Stimulated activated naive B cell treated with anti-CD40 and anti-IgM and Interleukin-4, amounts not matched to agents 10 μg/mL and 1 μg/mL and 100 μg/mL, for 72 hours (primary cell): ENCODE measurements around the gene AFDN.

Source experiments
- ATAC-seq, 2 donors: fragments of 150-1000 bp; cut with Tn5 transposase; replicated peaks; 2 replicates each; pipeline ENCODE4 v1.10.0; 2021; ENCODE audit warnings: moderate library complexity in 1 of 2
- DNase-seq: peaks from one replicate; pipeline ENCODE4 v3.0.0; 2021
- H3K27ac Mint-ChIP-seq: one replicate; pipeline ENCODE4 v1.8.0; 2022; ENCODE audit warnings: mild to moderate bottlenecking, mixed read lengths
- H3K27me3 Mint-ChIP-seq, 2 donors: one replicate each; pipeline ENCODE4 v1.8.0; 2022; ENCODE audit warnings: mixed read lengths in 2 of 2
- H3K36me3 Mint-ChIP-seq, 2 donors: one replicate each; pipeline ENCODE4 v1.8.0; 2022; ENCODE audit warnings: mixed read lengths in 2 of 2, mild to moderate bottlenecking in 1 of 2
- H3K4me1 Mint-ChIP-seq, 2 donors: one replicate each; pipeline ENCODE4 v1.8.0; 2022; ENCODE audit warnings: mixed read lengths in 2 of 2, mild to moderate bottlenecking in 1 of 2
- H3K4me3 Mint-ChIP-seq, 2 donors: one replicate each; pipeline ENCODE4 v1.8.0; 2022; ENCODE audit warnings: mild to moderate bottlenecking in 2 of 2, mixed read lengths in 2 of 2, moderate library complexity in 1 of 2
- H3K9me3 Mint-ChIP-seq, 2 donors: one replicate each; pipeline ENCODE4 v1.8.0; 2022; ENCODE audit warnings: mixed read lengths in 2 of 2, mild to moderate bottlenecking in 1 of 2

Gene AFDN

GRCh38 chr6:167910652-167911051 lies 83.9 kb downstream of the AFDN start:
- ATAC-seq (no peak), DNase-seq (no peak)
- Mint-ChIP-seq H3K9me3 (no peaks in the 10 kb centered on the region), H3K36me3 (no peaks in the 10 kb centered on the region), H3K4me3 (no peak overlapping the region), H3K27me3 (no peaks in the 10 kb centered on the region), H3K27ac (no peak overlapping the region), H3K4me1 (no peaks in the 10 kb centered on the region)

GRCh38 chr6:167912494-167912893 lies 85.8 kb downstream of the AFDN start:
- Mint-ChIP-seq H3K4me3 (no peak overlapping the region), H3K4me1 (no peaks in the 10 kb centered on the region), H3K36me3 (peaks cover 0 to 5% of the 10 kb centered on the region in 2 donors), H3K27ac (no peak overlapping the region), H3K9me3 (no peaks in the 10 kb centered on the region), H3K27me3 (no peaks in the 10 kb centered on the region)
- DNase-seq (no peak), ATAC-seq (no peak)

- no peak for DNase-seq
- H3K9me3 Mint-ChIP-seq, result no peaks in the 10 kb centered on the region
- H3K4me1 Mint-ChIP-seq, result no peaks in the 10 kb centered on the region
- H3K4me3 Mint-ChIP-seq, result no peak overlapping the region
- no peaks in the 10 kb centered on the region for H3K27me3 Mint-ChIP-seq
- H3K27ac Mint-ChIP-seq, result no peak overlapping the region
- peaks cover 0 to 12% of the 10 kb centered on the region in 2 donors for H3K36me3 Mint-ChIP-seq
- ATAC-seq, result no peak
Observed at GRCh38 chr6:167913699-167914098, 87.0 kb downstream of the AFDN start.

- DNase-seq (no peak), ATAC-seq (no peak)
- no peaks in the 10 kb centered on the region for H3K27me3 Mint-ChIP-seq
- no peaks in the 10 kb centered on the region for H3K4me1 Mint-ChIP-seq
- H3K36me3 Mint-ChIP-seq, result peaks cover 2 to 20% of the 10 kb centered on the region in 2 donors
- H3K27ac Mint-ChIP-seq, result no peak overlapping the region
- H3K4me3 Mint-ChIP-seq, result no peak overlapping the region
- H3K9me3 Mint-ChIP-seq, result no peaks in the 10 kb centered on the region
Observed at GRCh38 chr6:167915139-167915538, 88.4 kb downstream of the AFDN start.

GRCh38 chr6:167917551-167918154 lies 90.9 kb downstream of the AFDN start:
- Mint-ChIP-seq H3K27ac (no peak overlapping the region), H3K27me3 (no peaks in the 10 kb centered on the region), H3K36me3 (peaks cover 2 to 23% of the 10 kb centered on the region in 2 donors), H3K4me1 (no peaks in the 10 kb centered on the region), H3K9me3 (no peaks in the 10 kb centered on the region), H3K4me3 (no peak overlapping the region)
- DNase-seq (no peak), ATAC-seq (no peak)

- ATAC-seq (no peak), DNase-seq (no peak)
- Mint-ChIP-seq H3K9me3 (no peaks in the 10 kb centered on the region), H3K4me1 (no peaks in the 10 kb centered on the region), H3K27me3 (no peaks in the 10 kb centered on the region), H3K4me3 (no peak overlapping the region), H3K27ac (no peak overlapping the region), H3K36me3 (peaks cover 2 to 23% of the 10 kb centered on the region in 2 donors)
Observed at GRCh38 chr6:167918548-167919278, 92.0 kb downstream of the AFDN start.

- Mint-ChIP-seq H3K9me3 (no peaks in the 10 kb centered on the region), H3K36me3 (peaks cover 2 to 23% of the 10 kb centered on the region in 2 donors), H3K27me3 (no peaks in the 10 kb centered on the region), H3K4me3 (no peak overlapping the region), H3K27ac (no peak overlapping the region), H3K4me1 (no peaks in the 10 kb centered on the region)
- no peak for ATAC-seq
- DNase-seq, result no peak
Observed at GRCh38 chr6:167919349-167919748, 92.6 kb downstream of the AFDN start.

- Mint-ChIP-seq H3K4me3 (no peak overlapping the region), H3K27ac (no peak overlapping the region), H3K36me3 (peaks cover 2 to 26% of the 10 kb centered on the region in 2 donors), H3K4me1 (no peaks in the 10 kb centered on the region), H3K27me3 (no peaks in the 10 kb centered on the region), H3K9me3 (no peaks in the 10 kb centered on the region)
- DNase-seq (no peak), ATAC-seq (no peak)
Observed at GRCh38 chr6:167920165-167920564, 93.5 kb downstream of the AFDN start.

GRCh38 chr6:167921831-167922230 lies 95.1 kb downstream of the AFDN start:
- Mint-ChIP-seq H3K36me3 (peaks cover 2 to 26% of the 10 kb centered on the region in 2 donors), H3K27ac (no peak overlapping the region), H3K9me3 (no peaks in the 10 kb centered on the region), H3K4me1 (no peaks in the 10 kb centered on the region), H3K27me3 (no peaks in the 10 kb centered on the region), H3K4me3 (no peak overlapping the region)
- ATAC-seq (no peak), DNase-seq (no peak)

- Mint-ChIP-seq H3K27ac (no peak overlapping the region), H3K4me1 (no peaks in the 10 kb centered on the region), H3K9me3 (no peaks in the 10 kb centered on the region), H3K4me3 (no peak overlapping the region), H3K36me3 (peaks cover 0 to 8% of the 10 kb centered on the region in 2 donors), H3K27me3 (no peaks in the 10 kb centered on the region)
- no peak for ATAC-seq
- DNase-seq, result no peak
Observed at GRCh38 chr6:167925026-167925425, 98.3 kb downstream of the AFDN start.

- Mint-ChIP-seq H3K4me1 (no peaks in the 10 kb centered on the region), H3K27ac (no peak overlapping the region), H3K9me3 (no peaks in the 10 kb centered on the region), H3K27me3 (no peaks in the 10 kb centered on the region), H3K4me3 (no peak overlapping the region), H3K36me3 (peaks cover 0 to 4% of the 10 kb centered on the region in 2 donors)
- DNase-seq, result no peak
- ATAC-seq, result no peak
Observed at GRCh38 chr6:167927246-167927645, 100.5 kb downstream of the AFDN start.

- DNase-seq (no peak), ATAC-seq (no peak)
- Mint-ChIP-seq H3K27me3 (no peaks in the 10 kb centered on the region), H3K4me1 (no peaks in the 10 kb centered on the region), H3K9me3 (no peaks in the 10 kb centered on the region), H3K36me3 (peaks cover 0 to 4% of the 10 kb centered on the region in 2 donors), H3K27ac (no peak overlapping the region), H3K4me3 (no peak overlapping the region)
Observed at GRCh38 chr6:167928111-167928510, 101.4 kb downstream of the AFDN start.

GRCh38 chr6:167930295-167930694 lies 103.6 kb downstream of the AFDN start:
- DNase-seq (no peak), ATAC-seq (no peak)
- no peak overlapping the region for H3K27ac Mint-ChIP-seq
- no peaks in the 10 kb centered on the region for H3K9me3 Mint-ChIP-seq
- H3K27me3 Mint-ChIP-seq, result no peaks in the 10 kb centered on the region
- no peak overlapping the region for H3K4me3 Mint-ChIP-seq
- H3K4me1 Mint-ChIP-seq, result no peaks in the 10 kb centered on the region
- H3K36me3 Mint-ChIP-seq, result no peaks in the 10 kb centered on the region

GRCh38 chr6:167932468-167933276 lies 106.0 kb downstream of the AFDN start:
- no peaks in the 10 kb centered on the region for H3K36me3 Mint-ChIP-seq
- H3K27ac Mint-ChIP-seq, result no peak overlapping the region
- H3K4me1 Mint-ChIP-seq, result no peaks in the 10 kb centered on the region
- DNase-seq, result no peak
- H3K27me3 Mint-ChIP-seq, result peaks cover 0 to under 1% of the 10 kb centered on the region in 2 donors
- H3K9me3 Mint-ChIP-seq, result no peaks in the 10 kb centered on the region
- H3K4me3 Mint-ChIP-seq, result no peak overlapping the region
- ATAC-seq, result no peak

GRCh38 chr6:167933290-167933689 lies 106.6 kb downstream of the AFDN start:
- no peaks in the 10 kb centered on the region for H3K4me1 Mint-ChIP-seq
- ATAC-seq, result no peak
- no peak for DNase-seq
- H3K27me3 Mint-ChIP-seq, result peaks cover 0 to 6% of the 10 kb centered on the region in 2 donors
- H3K9me3 Mint-ChIP-seq, result no peaks in the 10 kb centered on the region
- H3K27ac Mint-ChIP-seq, result no peak overlapping the region
- no peaks in the 10 kb centered on the region for H3K36me3 Mint-ChIP-seq
- H3K4me3 Mint-ChIP-seq, result no peak overlapping the region
